ENCODE data around the gene ANGEL1. TPM values are rescaled to one million over a fixed set of nuclear protein-coding genes. Genes with fewer than 3 reads are reported as not detected.

The ANGEL1 gene
- total and polyA plus RNA-seq, 2 of the 13 experiments (the other 11 are each of a cell fraction or from before 2014, with no cell fraction given) = 14.3 to 20.1 TPM

- Histone ChIP-seq H3K4me1 (ENCODE audit: insufficient read depth, low read length) (peaks cover 8% of the 10 kb centered on the region), H3K36me3 (replicated peaks in 1 of 2; ENCODE audit: control insufficient read depth in 1 of 2, insufficient read depth in 2 of 2, low read length in 2 of 2) (no peaks in the 10 kb centered on the region), H3K4me2 (ENCODE audit: low read depth, low read length) (no peak overlapping the region), H3K9me3 (ENCODE audit: low read length) (no peaks in the 10 kb centered on the region), H2AFZ (ENCODE audit: low read length) (no peak overlapping the region), H4K20me1 (ENCODE audit: insufficient read depth, low read length) (no peaks in the 10 kb centered on the region), H3K9ac (ENCODE audit: insufficient read depth, low read depth, low read length) (no peak overlapping the region), H3K27me3 (ENCODE audit: control insufficient read depth in 1 of 2, insufficient read depth in 2 of 2, low read length in 2 of 2) (peaks cover 1 to 23% of the 10 kb centered on the region in 2 experiments; a peak in 4 of 5 replicates), H3K27ac (ENCODE audit: extremely low read length, insufficient read depth, low read length) (no peak overlapping the region), H3K79me2 (ENCODE audit: insufficient read depth, low read length) (no peaks in the 10 kb centered on the region), H3K4me3 (replicated peaks in 1 of 3; ENCODE audit: insufficient read depth in 1 of 3, low read depth in 2 of 3, low read length in 3 of 3) (no peak overlapping the region)
- in situ Hi-C loops (cut with HindIII; ENCODE audit: extremely low pct_ligation_motif_present, low pct_unique_long_range_greater_than_20kb) (no loop called here), intact Hi-C loops (cut with micrococcal nuclease; ENCODE audit: unreplicated experiment) (no loop called here)
- no TSS peak for BruUV-seq (replicated peaks)
- TF ChIP-seq PHF20 (CRISPR knock-in tag; IDR thresholded peaks at IDR 0.05) (no peak), THYN1 (CRISPR knock-in tag; IDR thresholded peaks at IDR 0.05; ENCODE audit: borderline replicate concordance, low read depth) (no peak), KLF9 (CRISPR knock-in tag; IDR thresholded peaks at IDR 0.05; ENCODE audit: low read depth) (no peak), HNF1B (CRISPR knock-in tag; IDR thresholded peaks at IDR 0.05) (no peak), UBTF (CRISPR knock-in tag; IDR thresholded peaks at IDR 0.05) (no peak), KLF6 (CRISPR knock-in tag; IDR thresholded peaks at IDR 0.05) (no peak), ZNF207 (IDR thresholded peaks at IDR 0.05; ENCODE audit: borderline replicate concordance) (no peak), ARNTL (CRISPR knock-in tag; IDR thresholded peaks at IDR 0.05) (no peak), CHD4 (IDR thresholded peaks at IDR 0.05; ENCODE audit: borderline replicate concordance, low read length) (no peak), RBM39 (IDR thresholded peaks at IDR 0.05; ENCODE audit: low read depth, low read length, poor library complexity, severe bottlenecking) (no peak), ZNF234 (CRISPR knock-in tag; conservative IDR thresholded peaks at IDR 0.05) (no peak), KAT2B (IDR thresholded peaks at IDR 0.05; ENCODE audit: borderline replicate concordance, low read depth, low read length) (no peak), RCOR2 (CRISPR knock-in tag; IDR thresholded peaks at IDR 0.05) (no peak), ZBTB8A (CRISPR knock-in tag; IDR thresholded peaks at IDR 0.05; ENCODE audit: borderline replicate concordance, low read depth) (no peak), RELA (CRISPR knock-in tag; IDR thresholded peaks at IDR 0.05) (no peak)
- DNase-seq (ENCODE audit: low spot score) (no peak), ATAC-seq (no peak), FAIRE-seq (no peak)
- CTCF ChIA-PET (ENCODE audit: low intra/inter-chr PET ratio, low total read pairs) = no interaction called here
- 30% methylated on average over 9 of the region's 15 CpGs for WGBS (ENCODE audit: low lambda C conversion rate)
- POLR2A ChIA-PET = no interaction called here
These were observed 44.7 kb downstream of the ANGEL1 start for GRCh38 chr14:76767681-76768656.

All from HepG2 (cell line).